MV-4-11 (cell line): Measurements from ENCODE around the gene TOM1.

ENCODE experiments used
- DNase-seq: peaks from one replicate; lab custom pipeline; 2025; lab: John Stamatoyannopoulos, UW

TOM1 gene

DNA sequence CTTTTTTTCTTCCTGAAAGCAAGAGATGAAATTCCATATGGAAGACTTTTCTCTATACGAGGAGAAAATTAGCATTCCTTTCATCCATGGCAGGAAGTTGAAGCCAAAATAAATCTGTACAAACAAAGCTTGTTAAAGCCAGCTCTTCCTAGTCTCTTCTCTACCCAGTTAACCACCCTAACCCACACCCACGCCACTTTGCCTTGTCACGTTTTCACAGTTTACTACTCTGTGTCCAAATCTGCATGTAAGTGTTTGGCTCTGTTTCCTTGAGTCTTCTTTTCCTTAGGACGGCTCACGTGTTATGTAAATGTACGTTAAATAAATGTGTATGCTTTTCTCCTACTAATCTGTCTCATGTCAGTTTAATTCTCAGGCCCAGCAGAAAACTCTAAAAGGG is 74.1 kb downstream of the TOM1 start:
- DNase-seq = no peak

- peak; percentile 89 for DNase-seq
Measured at GRCh38 chr22:35375031-35375430, 75.3 kb downstream of the TOM1 start.

GRCh38 chr22:35375526-35375925 is 75.8 kb downstream of the TOM1 start:
- no peak for DNase-seq

GRCh38 chr22:35376728-35377472 is 77.2 kb downstream of the TOM1 start:
- peak; percentile 99 for DNase-seq

GRCh38 chr22:35377735-35378134 is 78.0 kb downstream of the TOM1 start:
- peak; percentile 25 for DNase-seq

GRCh38 chr22:35378621-35379020 is 78.9 kb downstream of the TOM1 start:
- DNase-seq = no peak

DNA sequence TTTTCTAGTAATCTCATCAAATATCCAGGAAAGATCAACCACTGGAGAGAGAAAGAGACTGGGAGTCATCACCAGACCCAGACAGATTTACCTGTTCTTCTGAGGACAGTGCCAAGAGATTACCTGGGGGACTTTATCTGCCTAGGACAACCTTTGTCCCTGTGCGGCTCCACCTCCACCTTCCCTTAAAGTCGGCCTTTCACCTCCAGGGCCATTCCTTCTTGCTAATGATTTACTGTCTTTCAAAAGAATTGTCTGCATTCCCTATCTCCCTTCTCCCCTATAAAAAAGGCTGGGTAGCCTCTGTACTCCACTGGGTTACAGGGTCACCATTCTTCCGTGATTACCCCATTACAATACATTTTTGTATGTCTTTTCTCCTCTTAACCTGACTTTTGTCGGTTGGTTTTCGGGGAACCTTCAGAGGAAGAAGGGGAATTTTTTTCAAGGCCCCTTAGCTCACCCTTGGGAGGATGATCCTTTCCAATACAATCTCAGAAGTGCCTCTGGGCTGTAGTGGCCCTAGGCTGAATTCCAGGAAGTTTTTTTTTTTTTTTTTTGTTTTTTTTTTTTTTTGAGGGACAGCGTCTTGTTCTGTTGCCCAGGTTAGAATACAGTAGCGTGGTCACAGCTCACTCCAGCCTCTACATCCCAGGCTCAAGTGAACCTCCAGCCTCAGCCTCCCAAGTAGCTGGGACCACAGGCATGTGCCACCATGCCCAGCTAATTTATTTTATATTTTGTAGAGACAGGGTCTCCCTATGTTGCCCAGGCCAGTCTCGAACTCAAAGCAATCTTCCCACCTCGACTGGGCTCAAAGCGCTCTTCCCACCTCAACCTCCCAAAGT is 79.7 kb downstream of the TOM1 start:
- DNase-seq = no peak

- no peak for DNase-seq
Measured at GRCh38 chr22:35380013-35380412, 80.3 kb downstream of the TOM1 start.

DNA sequence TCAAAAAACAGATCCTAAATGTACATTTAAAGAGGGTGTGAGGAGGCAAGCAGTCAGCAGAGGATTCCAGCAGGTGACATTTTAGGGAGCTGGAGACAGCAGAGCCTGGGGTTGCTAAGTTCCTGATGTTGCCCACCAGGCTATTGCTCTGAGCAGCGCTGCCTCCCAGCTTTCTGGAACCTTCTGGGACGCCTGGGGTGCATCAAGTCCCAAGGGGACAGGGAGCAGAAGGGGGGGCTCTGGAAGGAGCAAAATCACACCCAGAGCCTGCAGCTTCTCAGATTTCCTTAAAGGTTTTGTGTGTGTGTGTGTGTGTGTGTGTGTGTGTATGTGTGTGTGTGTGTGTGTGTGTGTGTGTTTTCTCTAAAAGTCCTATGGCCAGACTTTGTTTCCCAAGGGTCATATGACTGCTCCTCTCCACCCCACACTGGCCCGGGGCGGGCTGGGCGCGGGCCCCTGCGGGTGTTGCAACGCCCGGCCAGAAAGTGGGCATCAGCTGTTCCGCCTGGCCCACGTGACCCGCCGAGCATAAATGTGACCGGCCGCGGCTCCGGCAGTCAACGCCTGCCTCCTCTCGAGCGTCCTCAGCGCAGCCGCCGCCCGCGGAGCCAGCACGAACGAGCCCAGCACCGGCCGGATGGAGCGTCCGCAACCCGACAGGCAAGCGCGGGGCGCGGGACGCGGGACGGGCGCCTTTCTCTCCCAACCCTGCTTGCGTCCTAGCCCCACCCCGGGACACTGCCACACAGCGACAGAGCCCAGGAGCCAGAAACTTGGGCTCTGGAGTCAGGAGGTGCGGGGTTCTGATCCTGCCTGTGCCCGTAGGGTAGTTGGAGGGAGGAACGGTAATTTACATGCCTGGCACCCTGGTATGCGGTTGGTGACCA is 81.1 kb downstream of the TOM1 start, which contains the start of gene HMOX1:
TSS of gene HMOX1 (plus strand) at position 560 of the 887 bp plus-strand sequence. CDS start at position 638, 78 bp downstream.
- DNase-seq = peak; percentile 64

DNA sequence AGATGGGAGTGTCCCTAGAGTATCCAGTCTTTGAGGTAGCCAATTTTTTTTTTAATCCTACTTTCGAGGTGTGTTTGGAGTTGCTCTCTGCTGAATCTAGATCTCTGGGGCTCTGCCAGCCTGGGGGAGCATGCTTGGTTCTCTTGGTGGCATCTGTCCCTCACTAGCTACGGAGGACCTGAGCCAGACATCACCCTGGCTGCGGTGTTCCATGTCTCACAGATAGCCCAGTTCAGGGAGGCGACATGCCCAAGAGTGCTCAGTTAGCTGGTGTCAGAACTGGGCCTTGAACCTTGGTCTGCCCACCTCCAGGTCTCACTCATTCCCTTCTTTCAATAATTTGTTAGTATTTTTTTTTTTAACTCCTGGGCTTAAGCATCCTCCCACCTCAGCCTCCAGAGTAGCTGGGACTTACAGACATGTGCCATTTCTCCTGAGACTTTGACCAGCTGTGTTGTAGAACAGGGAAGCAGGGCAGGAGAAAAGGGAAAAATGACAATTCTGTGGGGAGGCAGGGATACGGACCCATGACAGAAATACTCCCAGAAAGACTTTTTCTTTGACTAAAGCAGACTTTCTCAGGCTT is 81.8 kb downstream of the TOM1 start:
- DNase-seq = no peak

GRCh38 chr22:35383679-35384071 is 84.0 kb downstream of the TOM1 start:
- DNase-seq = no peak

GRCh38 chr22:35384527-35384926 is 84.8 kb downstream of the TOM1 start:
- no peak for DNase-seq

DNA sequence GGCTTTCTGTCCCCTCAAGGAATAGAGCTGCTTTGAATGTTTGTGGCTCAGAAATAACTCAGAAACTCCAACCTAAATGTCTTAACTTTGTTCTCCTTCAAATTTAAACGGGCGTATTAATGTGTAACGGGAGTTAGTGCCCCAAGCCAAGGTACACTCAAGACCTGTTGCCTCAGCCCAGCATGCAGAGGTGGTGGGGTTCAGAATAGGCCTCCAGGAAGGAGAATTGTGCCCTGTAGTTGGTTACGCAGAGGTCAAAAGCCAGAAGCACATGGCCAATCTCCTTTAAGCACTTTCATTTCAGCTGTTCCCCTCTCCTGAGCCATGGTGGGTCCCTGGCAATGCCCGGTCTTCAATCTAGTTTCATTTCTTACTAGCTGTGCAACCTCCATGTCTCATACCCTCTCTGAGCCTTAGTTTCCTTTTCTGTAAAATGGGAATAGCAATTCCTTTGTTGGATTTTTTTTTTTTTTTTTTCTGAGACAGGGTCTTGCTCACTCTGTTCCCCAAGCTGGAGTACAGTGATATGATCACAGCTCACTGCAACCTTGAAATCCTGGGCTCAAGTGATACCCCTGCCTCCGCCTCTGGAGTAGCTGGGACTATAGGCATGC is 85.4 kb downstream of the TOM1 start:
- DNase-seq = no peak

DNA sequence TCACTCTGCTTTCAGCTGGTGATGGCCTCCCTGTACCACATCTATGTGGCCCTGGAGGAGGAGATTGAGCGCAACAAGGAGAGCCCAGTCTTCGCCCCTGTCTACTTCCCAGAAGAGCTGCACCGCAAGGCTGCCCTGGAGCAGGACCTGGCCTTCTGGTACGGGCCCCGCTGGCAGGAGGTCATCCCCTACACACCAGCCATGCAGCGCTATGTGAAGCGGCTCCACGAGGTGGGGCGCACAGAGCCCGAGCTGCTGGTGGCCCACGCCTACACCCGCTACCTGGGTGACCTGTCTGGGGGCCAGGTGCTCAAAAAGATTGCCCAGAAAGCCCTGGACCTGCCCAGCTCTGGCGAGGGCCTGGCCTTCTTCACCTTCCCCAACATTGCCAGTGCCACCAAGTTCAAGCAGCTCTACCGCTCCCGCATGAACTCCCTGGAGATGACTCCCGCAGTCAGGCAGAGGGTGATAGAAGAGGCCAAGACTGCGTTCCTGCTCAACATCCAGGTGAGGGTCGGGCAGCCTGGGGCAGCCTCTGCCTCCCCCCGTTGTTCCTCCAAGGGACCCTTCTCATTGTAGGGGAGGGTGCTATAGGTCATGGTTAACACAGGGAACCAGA is 87.1 kb downstream of the TOM1 start:
- DNase-seq = no peak

DNA sequence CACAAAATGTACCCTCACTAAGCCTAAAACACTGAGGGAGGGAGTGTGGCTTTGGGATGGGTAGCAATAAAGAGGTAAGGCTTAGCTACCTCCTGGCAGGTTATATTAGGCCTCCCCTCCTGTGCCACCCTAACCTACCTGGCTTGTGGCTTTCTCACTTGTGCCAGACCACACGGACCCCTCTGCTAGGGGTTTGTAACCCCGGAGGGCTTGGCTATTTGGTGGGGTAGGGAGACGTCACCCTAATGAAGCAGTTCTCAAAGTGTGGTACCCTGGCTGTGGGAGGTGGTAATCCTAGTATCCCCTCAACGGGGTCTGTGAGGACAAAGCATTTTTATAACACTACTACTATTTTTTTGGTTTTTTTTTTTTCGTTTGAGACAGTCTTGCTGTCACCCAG is 91.2 kb downstream of the TOM1 start:
- no peak for DNase-seq

DNA sequence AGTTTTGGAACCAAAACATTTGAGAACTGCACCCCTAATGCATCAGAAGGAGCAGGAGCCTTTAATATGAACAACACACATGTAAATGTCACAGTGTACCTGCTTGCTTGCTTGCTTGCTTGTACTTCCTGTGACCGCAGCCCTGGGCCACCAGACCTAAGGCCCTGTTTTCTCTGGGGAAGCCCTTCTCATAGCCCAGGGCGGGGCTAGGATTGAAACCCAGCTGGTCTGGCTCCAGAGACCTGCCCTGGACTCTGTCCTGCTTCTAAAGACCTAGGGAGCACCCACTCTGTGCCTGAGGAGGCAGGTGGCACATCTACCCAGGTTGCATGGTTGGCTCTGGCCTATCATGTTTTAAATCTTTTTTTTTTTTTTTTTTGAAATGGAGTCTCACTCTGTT is 92.7 kb downstream of the TOM1 start:
- no peak for DNase-seq

GRCh38 chr22:35393116-35394010 is 93.7 kb downstream of the TOM1 start:
- DNase-seq = no peak

GRCh38 chr22:35394011-35394312 is 94.3 kb downstream of the TOM1 start:
- DNase-seq = no peak

DNA sequence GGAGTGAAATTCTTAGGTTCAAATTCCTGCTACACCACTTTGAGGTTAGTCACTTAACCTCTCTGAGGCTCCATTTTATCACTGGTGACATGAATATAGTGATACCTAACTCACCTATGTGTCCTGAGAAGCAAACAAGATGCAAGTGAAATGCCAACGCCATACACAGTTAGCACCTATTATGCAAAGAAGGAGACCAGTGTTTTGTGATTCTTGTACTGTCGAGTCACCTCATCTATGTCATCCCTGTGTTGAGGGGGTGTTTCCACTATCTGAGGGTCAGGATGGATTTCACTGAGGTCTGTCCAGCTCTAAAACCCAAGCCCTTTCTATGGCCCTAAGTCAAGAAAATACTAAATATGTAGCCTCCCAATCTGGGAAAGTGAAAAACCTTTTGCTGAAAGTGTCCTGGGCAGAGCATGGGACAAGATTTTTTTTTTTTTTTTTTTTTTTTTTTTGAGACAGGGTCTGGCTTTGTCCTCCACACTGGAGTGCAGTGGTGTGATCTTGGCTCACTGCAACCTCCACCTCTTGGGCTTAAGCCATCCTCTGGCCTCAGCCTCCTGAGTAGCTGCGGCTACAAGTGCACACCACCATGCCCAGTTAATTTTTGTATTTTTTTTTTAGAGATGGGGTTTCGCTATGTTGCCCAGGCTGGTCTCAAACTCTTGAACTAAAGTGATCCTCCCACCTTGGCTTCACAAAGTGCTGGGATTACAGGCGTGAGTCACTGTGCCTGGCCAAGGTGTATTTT is 95.3 kb downstream of the TOM1 start:
- no peak for DNase-seq
